ENCODE data around the gene NINJ2.
A peak's percentile ranks its signal among the peaks of the same experiment; 100 is the strongest.
"Not testable (repeated sequence)": the region's sequence is repeated elsewhere in the genome, so short reads cannot be mapped to it uniquely, and the experiment has no call there.

Gene NINJ2, protein sequence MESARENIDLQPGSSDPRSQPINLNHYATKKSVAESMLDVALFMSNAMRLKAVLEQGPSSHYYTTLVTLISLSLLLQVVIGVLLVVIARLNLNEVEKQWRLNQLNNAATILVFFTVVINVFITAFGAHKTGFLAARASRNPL

DNA sequence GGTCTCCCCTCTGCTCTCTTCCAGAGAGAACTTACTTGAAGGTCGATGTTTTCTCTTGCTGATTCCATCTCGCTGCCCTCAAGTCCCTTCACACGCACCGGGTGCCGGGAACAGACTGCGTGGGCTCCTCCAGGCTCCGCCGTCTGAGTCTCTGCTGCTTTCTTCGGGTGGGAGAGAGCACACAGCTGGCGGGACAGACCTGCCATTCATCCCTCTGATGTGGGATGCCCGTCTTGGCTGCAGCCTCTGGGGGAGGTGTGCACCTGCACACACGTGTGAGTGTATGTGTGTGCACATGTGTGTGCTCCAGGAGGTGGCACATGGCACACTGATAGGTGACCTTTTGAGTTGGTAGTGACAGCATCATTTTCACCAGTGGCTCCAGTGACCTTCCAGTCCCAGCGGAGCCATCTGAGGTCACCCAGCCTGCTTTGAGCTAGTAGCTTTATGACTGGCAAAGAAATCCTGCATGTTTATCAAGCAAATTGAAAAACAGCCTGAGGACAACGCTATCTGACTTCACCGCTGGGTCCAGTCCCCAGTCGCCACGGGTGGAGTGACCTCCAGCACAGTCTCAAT is at the start of gene NINJ2:
Gene NINJ2, minus strand, starts transcription at position 153 of the 579 bp plus-strand sequence. Its CDS starts 85 bp downstream, at position 68.
- DNase-seq: no peak

DNA sequence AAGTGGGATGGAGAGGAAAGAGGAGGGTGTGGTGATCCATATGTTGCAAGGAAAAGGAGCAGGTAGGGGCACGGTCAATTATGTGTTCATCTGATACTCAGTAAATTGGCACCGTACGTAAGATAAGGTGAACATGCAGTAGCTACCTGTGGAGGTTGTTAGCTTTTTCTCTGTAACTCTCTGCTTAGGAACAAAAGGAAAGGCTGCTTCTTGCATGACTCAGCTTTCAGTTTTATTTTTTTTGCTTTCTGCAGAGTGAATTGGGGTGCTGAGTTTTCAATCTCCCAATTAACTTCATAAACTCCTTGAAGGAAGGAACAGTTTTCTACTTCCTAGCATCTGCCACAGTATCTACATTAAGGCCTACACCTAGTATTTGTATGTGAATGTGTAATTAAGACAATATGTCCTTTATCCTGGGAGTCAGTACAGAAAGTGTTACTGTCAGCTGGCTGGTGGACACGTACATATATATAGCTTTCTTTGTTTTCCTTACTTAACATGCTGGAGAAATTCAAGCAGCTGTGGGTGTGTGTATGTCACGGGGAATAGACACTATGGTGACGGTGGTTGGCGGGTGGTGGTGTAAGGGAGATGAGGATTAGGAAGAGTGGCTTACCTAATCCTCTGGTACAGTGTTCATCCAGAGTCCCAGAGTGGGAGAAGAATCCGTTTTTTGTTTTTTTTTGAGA is 49.1 kb upstream of the NINJ2 start:
- DNase-seq: no peak

DNA sequence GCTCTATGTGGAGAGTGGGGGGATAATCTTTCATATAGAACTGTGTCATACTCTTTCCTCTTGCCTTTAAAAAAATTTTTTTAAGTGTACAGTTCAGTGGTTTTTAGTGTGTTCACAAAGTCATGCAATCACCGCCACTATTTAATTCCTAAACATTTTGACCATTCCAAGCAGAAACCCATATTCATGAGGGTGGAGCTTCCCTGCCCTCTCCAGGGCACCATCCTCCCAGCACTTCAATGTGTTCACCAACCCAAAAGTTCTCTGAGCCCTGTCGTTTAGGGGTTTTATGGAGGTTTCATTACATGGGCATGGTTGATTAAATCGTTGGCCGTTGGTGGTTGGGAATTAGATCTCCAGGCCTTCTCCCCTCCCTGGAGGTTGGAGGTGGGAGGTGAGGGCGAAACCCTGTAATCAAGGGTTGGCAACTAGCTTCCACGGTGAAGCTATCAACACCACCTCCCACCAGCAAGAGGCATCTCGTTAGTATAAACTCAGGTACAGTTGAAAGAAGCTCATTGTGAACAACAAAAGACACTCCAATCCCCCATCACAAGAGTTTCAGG is 46.3 kb upstream of the NINJ2 start:
- no peak for DNase-seq

DNA sequence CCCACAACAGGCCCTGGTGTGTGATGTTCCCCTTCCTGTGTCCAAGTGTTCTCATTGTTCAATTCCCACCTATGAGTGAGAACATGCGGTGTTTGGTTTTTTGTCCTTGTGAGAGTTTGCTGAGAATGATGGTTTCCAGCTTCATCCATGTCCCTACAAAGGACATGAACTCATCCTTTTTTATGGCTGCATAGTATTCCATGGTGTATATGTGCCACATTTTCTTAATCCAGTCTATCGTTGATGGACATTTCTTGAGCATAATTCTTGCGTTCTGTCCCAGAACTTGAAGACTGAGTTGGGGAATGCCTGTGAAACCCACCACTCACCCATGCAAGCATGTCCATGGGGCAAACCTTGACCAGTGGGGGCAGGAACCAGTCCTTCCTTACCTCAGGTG is 44.8 kb upstream of the NINJ2 start:
- not testable (repeated sequence) for DNase-seq

DNA sequence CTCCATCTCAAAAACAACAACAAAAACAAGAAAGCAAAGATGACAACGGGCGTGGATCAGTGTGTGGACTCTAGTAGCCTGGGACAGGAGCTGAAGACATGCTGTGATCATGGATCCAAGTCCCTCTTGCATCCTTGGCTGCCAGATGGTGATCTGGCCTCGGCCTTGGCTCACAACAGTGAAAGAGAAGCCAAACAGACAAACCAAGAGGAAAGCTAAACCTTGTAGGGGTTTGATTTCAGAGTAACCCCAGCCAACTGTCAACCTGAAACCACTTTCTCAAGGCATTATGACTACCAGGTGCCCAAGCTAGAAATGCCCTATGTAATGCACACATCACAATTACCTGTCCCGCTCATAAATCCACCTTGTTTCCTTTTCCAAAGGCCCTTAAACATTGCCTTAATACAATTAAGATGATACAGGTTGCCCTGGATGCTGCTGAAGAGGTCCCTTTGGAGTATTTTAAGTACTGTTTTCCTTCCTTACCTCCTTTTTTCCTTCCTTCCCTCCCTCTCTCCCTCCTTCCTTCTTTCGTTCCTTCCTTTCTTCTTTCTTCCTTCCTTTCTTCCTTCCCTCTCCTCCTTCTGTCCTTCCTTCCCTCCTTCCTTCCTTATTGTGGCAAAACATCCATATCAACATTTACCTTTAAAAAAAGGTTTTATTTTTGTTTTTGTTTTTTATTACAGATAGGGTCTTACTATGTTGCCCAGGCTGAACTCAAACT is 41.4 kb upstream of the NINJ2 start:
- DNase-seq: no peak

DNA sequence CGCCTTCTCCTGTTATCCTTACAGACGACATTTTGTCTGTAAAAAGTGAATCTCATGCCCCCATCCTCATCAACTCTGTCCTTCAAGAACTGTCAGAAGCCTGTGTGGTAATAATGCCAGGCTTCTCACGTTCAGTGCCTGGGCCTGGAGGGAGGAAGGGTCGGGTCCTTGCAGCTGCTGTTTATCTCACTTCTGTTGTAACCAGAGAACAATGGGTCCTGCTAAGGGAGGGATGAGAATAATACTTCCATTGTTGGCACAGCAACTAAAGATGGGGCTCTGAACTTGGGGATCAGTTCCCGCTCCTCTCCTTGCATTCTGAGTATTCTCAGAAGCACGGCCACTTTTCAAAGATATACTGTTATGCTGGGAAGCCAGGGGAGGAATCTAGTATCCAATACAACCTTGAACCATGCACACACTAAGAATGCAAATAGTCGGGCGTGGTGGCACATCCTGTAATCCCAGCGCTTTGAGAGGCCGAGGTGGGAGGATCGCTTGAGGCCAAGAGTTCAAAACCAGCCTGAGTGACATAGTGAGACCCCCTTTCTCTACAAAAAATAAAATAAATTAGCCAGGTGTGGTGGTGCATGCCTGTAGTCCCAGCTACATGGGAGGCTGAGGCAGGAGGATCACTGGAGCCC is 38.8 kb upstream of the NINJ2 start:
- no peak for DNase-seq

DNA sequence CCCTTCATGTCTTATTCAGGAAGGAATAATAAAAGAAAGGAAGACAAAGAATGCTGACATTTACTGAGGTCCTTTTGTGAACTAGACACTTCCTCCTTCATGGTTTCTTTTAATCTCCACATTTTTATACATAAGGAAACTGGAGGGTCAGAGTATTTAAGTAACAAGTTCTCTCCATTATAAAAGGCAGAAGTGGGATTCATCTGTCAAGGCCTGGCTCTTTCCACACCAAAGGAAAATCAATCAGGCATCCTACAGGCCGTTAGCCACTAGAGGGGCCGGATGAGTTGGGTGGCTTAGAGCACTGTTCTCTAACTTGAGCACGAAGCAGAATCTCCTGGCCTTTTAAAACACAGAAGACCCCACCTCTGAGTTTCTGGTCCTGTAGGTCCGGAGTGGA is 36.8 kb upstream of the NINJ2 start:
- no peak for DNase-seq

DNA sequence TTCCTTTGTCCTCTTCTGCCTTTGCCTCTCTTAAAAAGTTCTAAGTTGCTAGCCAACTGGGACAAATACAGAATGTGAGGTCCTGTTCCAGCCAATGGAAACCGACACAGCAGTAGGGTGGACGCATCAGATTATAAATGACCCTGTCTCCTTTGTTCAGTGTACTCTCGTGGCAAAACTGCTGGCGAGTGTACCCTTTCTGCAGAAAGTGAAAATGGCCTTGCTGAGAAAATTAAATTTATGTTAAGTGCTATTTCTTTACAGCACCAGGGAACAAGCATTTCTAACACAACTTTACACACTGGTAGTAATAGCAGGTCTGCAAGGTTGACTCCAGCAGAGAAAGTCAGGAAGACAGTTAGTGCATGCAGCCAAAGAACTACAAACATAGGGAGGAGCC is 35.0 kb upstream of the NINJ2 start:
- DNase-seq: not testable (repeated sequence)

DNA sequence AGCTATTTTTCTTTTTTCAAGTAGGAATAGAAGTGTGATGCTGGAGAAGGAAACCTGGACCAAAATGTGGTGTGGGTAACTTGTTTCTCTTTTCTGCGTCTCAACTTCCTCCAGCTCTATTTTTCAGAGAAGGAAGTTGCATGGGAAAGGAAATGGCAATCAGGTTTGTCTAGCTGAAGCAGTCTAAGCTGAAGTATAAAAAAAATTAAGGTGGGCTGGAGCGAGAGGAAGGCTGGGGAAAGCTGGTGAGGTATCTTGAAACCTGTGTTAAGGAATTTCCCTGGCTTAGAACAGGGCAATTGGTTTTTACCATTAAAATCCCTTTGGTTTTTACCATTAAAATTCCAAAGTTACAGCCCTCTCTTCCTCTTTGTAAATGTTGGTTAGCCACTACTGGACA is 34.2 kb upstream of the NINJ2 start:
- no peak for DNase-seq

DNA sequence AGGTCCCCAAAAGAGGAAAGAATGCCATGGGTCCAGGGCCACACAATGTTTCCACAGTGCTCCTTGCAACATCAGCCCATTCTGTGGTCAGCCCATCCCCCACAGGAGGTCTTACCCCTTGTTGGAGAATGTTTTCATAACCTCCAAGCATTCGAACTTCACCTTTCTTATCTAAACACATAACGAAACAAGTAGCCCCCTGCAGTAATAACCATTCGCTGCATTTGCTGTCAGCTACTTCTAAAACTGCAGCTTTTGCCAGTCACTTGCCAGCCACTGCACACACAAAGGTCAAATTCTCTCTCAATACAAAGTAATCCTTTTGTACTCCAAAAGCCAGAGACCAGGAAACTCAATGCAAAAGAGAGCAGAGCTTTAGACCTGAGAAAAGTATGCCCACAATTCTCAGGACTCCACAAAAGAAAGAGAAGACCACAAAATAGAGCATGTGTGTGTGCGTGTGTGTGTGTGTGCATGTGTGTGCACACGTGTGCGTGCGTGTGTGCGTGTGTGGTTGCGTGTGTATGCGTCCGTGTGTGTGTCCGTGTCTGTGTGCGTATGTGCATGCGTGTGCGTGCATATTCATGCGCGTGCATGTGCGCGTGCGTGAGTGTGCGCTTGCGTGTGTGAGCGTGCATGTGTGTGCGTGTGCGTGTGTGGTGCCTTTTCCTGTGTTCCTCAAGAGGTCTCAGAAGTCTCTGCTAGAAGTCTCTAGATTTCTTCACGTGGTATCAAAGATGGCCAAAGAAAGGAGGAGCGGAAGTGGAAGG is 31.7 kb upstream of the NINJ2 start:
- DNase-seq: no peak

DNA sequence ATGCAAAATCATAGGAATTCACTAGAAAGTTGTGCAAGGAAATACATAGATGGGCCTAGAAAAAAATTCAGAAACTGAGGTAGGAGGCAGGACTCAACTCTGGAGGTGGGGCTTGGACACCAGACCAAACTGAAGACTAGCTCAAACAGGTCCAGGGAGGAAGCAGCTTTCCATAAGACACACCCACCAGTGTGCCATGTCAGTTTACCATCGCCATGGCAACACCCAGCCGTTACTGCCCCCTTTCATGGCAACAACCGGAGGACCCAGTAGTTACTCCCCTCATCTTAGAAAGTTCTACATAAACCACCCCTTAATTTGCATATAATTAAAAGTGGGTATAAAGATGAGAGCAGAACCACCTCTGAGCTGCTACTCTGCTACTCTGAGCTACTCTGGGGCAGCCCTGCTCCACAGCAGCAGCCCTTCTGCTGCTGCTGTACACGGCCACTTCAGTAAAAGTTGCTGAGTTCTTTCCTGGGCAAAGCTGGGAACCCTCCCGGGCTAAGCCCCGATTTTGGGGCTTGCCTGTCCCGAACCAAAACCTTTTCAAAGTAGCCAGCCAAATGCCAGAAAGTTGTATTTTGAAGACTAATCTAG is 30.8 kb upstream of the NINJ2 start:
- no peak for DNase-seq

DNA sequence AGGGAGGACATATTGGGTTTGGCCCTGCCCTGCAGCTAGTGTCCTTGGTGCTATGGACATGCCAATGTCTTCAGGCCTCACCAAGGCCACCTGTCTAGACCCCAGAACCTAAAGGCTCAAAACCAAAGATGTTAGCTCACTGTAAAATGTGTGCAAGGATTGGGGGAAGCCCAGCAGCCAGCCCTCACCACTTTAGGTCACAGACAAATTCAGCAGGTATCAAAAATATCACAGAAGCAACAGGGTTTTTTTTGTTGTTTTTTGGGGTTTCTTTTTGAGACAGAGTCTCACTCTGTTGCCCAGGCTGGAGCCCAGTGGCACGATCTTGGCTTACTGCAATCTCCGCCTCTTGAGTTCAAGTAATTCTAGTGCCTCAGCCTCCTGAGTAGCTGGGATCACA is 29.0 kb upstream of the NINJ2 start:
- no peak for DNase-seq

DNA sequence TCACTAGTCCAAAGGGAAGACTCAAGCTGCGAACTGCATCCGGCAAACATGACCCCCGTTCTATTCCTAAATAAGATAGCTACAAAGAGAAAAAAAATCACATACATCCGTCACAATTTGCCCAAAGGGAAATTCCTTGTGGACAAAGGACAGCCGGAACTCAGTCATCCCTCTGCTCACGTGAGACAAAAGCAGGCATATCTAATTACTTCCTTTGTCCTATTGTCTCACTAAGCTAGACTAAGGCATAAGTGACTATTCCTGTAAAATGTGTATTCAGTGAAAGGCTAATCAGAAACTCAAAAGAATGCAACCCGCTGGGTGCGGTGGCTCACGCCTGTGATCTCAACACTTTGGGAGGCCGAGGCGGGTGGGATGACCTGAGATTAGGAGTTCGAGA is 27.2 kb upstream of the NINJ2 start:
- no peak for DNase-seq

DNA sequence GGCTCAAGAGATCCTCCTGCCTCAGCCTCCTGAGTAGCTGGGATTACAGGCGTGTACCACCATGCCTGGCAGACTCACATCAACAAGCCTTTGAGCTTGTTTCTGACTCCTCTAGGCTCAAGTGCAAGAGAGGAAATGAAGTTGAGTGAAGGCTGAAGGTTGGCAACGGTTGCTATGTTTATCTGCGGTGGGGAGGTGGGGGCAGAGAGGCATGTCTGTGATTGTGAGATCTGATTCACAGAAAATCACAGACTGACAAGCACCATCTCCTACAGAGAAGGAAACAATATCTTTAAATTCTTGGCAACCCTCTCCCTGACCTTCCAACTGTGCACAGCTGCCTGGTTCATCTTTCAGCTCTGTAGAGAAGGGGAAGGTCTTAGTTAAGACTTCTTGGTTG is 22.1 kb upstream of the NINJ2 start:
- DNase-seq: peak; percentile 81

DNA sequence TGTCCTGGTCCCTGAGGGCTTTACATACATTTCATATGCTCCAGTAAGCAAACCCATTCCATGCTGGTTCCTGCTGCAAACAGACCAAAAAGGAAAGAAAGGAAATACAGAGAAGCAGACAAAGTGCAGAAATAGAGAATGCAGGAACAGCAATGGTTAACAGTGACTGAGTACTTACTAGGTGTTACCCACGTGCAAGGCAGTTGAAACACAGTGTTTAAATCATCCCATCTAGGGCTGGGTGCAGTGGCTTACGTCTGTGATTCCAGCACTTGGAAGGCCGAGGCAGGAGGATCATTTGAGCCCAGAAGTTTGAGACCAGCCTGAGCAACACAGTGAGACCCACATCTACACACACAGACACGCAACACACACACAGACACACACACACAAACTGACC is 21.2 kb upstream of the NINJ2 start:
- no peak for DNase-seq

DNA sequence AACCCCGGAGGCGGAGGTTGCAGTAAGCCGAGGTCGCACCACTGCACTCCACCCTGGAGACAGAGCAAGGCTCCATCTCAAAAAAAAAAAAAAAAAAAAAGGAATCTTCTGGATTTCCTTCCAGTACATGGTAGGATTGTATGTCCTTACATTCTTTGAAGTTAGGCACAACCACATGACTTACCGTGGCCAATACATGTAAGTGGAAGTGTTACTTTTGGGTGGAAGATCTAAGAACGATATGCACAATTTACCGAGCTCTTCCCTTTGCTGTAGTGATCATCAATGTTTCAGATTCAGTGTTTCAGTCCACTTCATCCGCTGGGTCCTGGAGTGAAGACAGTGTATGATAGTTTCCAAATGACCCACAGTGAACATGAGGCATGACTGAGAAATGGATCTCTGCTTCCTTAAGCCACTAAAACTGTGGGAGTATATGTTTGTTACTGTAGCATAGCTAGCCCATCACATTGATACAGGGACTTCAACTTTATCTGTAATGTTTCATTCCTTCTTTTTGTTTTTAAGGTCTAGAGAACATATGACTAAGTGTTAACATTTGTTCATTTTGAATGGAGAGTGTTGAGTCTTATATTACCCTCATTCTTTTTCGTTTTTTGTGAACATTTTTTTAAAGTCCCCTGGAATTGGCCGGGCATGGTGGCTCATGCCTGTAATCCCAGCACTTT is 18.5 kb upstream of the NINJ2 start:
- no peak for DNase-seq

DNA sequence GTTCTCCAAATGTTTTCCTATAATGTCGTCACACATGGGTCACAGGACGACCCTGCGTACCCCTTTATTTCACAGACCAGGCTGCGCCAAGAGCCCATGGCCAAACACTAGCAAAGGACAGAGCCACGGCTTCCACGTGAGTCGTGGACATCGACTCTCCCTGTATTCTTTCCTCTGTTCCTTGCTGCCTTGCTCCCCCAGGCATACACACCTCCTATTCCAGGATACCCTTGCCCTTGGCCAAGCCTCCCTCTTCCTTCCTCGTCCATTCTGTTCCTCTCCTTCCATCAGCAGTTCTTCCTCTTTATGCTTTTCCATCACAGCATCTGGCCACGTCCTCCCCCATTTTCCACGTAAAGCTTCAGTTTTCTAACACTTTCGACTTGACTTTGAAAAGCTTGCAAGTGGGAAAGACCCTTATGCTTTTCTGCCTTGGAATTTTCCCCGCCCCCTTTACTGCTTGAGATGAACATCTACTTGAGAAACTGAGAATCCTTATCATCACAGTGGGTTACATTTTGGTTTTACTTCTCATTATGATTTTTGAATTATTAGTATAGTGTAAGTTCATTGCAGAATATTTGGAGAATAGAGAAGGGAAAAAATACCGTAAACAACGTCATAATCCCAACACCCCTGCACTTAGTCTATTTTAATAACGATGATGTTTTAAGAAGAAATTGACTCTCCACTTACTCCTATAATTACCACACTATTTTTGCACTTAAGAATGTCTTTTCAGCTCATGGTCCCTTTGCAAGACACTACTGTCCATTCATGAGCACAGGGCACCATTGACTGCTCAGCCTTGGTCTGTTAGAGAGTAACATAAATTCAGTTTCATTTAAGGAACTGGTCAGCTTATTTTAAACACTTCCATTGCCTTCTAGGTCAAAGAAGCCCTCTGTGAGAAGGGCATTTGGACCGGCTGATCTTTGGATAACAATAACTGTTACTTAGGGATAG is 15.8 kb upstream of the NINJ2 start:
- DNase-seq: no peak

DNA sequence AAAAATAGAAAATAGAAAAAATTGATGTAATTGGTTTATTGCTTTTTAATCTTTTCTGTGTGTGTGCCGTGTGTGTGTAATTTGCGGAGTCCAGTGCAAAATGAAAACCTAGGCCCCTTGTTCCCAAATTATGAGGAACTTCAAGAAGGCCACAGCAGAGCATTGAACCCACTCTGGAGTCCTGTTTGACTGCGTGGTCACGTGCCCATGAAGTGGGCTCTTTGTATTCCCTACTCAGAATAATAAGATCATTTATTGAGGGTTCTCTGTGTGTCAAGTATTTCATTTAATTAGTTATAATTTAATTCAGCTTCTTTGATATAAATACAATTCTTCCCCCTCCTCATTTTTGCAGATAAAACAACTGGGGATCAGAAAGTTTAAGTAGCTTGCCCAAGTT is 12.3 kb upstream of the NINJ2 start:
- no peak for DNase-seq

DNA sequence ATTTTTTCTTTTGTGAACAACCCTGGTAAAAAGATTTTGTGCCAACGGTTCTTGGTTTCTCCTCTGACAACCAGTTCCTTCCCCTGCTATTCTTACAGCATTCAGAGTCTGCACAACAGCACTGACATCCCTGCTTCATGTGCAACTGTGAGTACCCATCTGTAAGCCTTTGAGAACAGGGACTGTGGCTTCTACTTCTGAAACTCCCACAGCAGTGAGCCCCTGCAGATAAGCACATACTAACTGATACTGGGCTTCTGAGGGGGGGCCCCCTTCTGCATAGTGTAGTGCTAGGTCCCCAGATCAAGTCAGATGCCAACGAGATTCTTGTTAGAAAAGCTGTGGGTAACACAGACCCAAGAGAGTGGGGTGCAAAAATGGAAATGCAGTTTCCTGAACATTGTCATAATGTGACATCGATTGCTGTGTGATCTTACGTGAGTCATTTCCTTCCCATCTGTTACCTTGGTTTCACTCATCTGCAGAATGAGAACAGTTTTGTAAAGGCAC is 11.1 kb upstream of the NINJ2 start:
- peak; percentile 53 for DNase-seq

DNA sequence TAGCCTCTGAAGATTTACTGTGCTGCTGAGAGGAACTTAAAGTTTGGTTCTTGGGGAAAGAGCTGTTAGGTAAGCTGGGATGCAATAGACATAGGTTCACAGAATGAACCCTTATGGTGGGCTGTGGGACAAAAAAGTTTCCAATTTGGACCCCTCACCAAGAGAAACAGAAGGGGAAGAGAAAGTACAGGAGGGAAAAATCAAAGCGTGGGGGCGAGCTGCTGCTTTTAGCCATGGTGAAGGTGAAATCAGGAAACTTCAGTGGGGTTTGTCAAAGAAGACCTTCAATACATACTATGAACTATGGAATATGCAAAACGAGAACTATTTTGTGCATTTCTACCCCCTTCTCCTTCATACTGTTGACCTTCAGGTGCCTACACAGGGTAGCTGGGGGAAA is 10.6 kb upstream of the NINJ2 start:
- DNase-seq: no peak

Measured in activated gamma-delta T cell treated with Interleukin-2 at 50 U/mL for 16 hours (primary cell).